ENCODE results near the gene SYVN1. TPM values are rescaled to one million over a fixed set of nuclear protein-coding genes. Genes with fewer than 3 reads are reported as not detected.
A peak's percentile ranks its signal among the peaks of the same experiment; 100 is the strongest.

SYVN1 gene
- total and polyA plus RNA-seq, 2 donors (not counting 1 experiment from before 2014, with no cell fraction given): 187 to 282 TPM

GRCh38 chr11:65152122-65152521, 17.8 kb upstream of the SYVN1 start:
- 87% methylated on average over 2 of the region's 2 CpGs for WGBS (ENCODE audit: insufficient coverage)
- ChIA-PET POLR2A (interaction anchor here (0.6 kb wide), 1 partner anchor 788 kb away, joined by 5 read pairs; no protein-coding TSS in a partner anchor), CTCF (interaction anchor here (1.1 to 1.3 kb wide), 2 partner anchors 12 to 40 kb away, joined by 3 read pairs; partner anchors contain the start of gene TM7SF2)
- Histone ChIP-seq H3K9ac (ENCODE audit: low read length) (no peak overlapping the region), H3K4me3 (ENCODE audit: control extremely low read depth in 1 of 5, extremely low read depth in 1 of 5, insufficient read depth in 1 of 5, low read depth in 2 of 5, low read length in 4 of 5) (no peak overlapping the region), H3K4me1 (ENCODE audit: control insufficient read depth in 2 of 2, insufficient read depth in 2 of 2, low read length in 2 of 2) (peaks cover 9 to 11% of the 10 kb centered on the region in 2 donors), H3K27me3 (replicated peaks in 1 of 4; ENCODE audit: control extremely low read depth in 1 of 4, control insufficient read depth in 3 of 4, insufficient read depth in 4 of 4, low read length in 3 of 4) (no peaks in the 10 kb centered on the region), H3K79me2 (ENCODE audit: control insufficient read depth, insufficient read depth, low read length) (no peaks in the 10 kb centered on the region), H2AFZ (ENCODE audit: insufficient read depth, low read depth, low read length, poor library complexity, severe bottlenecking) (peak overlapping the region; percentile 67), H3K27ac (ENCODE audit: low read length in 2 of 2) (no peak overlapping the region), H3K4me2 (replicated peaks; ENCODE audit: low read depth, low read length, poor library complexity, severe bottlenecking) (peak overlapping the region; percentile 40), H3K9me3 (ENCODE audit: control extremely low read depth in 1 of 3, control insufficient read depth in 2 of 3, insufficient read depth in 1 of 3, low read length in 2 of 3) (no peaks in the 10 kb centered on the region), H4K20me1 (ENCODE audit: control insufficient read depth, insufficient read depth, low read length, poor library complexity, severe bottlenecking) (no peaks in the 10 kb centered on the region), H3K36me3 (replicated peaks in 1 of 2; ENCODE audit: control extremely low read depth in 1 of 2, control insufficient read depth in 1 of 2, extremely low read depth in 1 of 2, insufficient read depth in 2 of 2, low read length in 1 of 2) (no peaks in the 10 kb centered on the region)
- H3K27ac Mint-ChIP-seq: peak overlapping the region; percentile 50
- no peaks in the 10 kb centered on the region for H3K9me3 Mint-ChIP-seq (ENCODE audit: insufficient read depth)
- TF ChIP-seq CTCF (IDR thresholded peaks at IDR 0.05) (no peak), EZH2 (IDR thresholded peaks at IDR 0.05; ENCODE audit: borderline replicate concordance, insufficient read depth, low read depth, low read length, poor library complexity, severe bottlenecking) (no peak)
- peaks cover 26% of the 10 kb centered on the region for H3K4me1 Mint-ChIP-seq
- ATAC-seq (ENCODE audit: low read depth) (no peak), DNase-seq (peak; percentile 22)
- intact Hi-C loops (cut with micrococcal nuclease): no loop called here
- H3K4me3 Mint-ChIP-seq: no peak overlapping the region
- H3K27me3 Mint-ChIP-seq: no peaks in the 10 kb centered on the region

- no peak overlapping the region for H3K9ac ChIP-seq (ENCODE audit: low read length)
- no peaks in the 10 kb centered on the region for H3K36me3 ChIP-seq (replicated peaks in 1 of 2; ENCODE audit: control extremely low read depth in 1 of 2, control insufficient read depth in 1 of 2, extremely low read depth in 1 of 2, insufficient read depth in 2 of 2, low read length in 1 of 2)
- peak overlapping the region; percentile 33 for H2AFZ ChIP-seq (ENCODE audit: insufficient read depth, low read depth, low read length, poor library complexity, severe bottlenecking)
- Mint-ChIP-seq H3K4me3 (peak overlapping the region; percentile 8), H3K9me3 (ENCODE audit: insufficient read depth) (no peaks in the 10 kb centered on the region), H3K27ac (peak overlapping the region; percentile 15), H3K4me1 (peaks cover 28% of the 10 kb centered on the region), H3K27me3 (no peaks in the 10 kb centered on the region)
- H3K4me2 ChIP-seq (replicated peaks; ENCODE audit: low read depth, low read length, poor library complexity, severe bottlenecking): no peak overlapping the region
- H3K4me3 ChIP-seq (ENCODE audit: control extremely low read depth in 1 of 5, extremely low read depth in 1 of 5, insufficient read depth in 1 of 5, low read depth in 2 of 5, low read length in 4 of 5): no peak overlapping the region
- no peak for DNase-seq
- peaks cover 14 to 17% of the 10 kb centered on the region in 2 donors for H3K4me1 ChIP-seq (ENCODE audit: control insufficient read depth in 2 of 2, insufficient read depth in 2 of 2, low read length in 2 of 2)
- TF ChIP-seq CTCF (IDR thresholded peaks at IDR 0.05): no peak
- TF ChIP-seq EZH2 (IDR thresholded peaks at IDR 0.05; ENCODE audit: borderline replicate concordance, insufficient read depth, low read depth, low read length, poor library complexity, severe bottlenecking): no peak
- no peaks in the 10 kb centered on the region for H3K27me3 ChIP-seq (replicated peaks in 1 of 4; ENCODE audit: control extremely low read depth in 1 of 4, control insufficient read depth in 3 of 4, insufficient read depth in 4 of 4, low read length in 3 of 4)
- CTCF ChIA-PET: interaction anchor here (1.1 to 1.3 kb wide), 2 partner anchors 11 to 40 kb away, joined by 3 read pairs; partner anchors contain the start of gene TM7SF2
- intact Hi-C loops (cut with micrococcal nuclease): no loop called here
- H3K27ac ChIP-seq (ENCODE audit: low read length in 2 of 2): no peak overlapping the region
- no peaks in the 10 kb centered on the region for H3K79me2 ChIP-seq (ENCODE audit: control insufficient read depth, insufficient read depth, low read length)
- 52% methylated on average over 3 of the region's 3 CpGs for WGBS (ENCODE audit: insufficient coverage)
- POLR2A ChIA-PET: interaction anchor here (0.6 kb wide), 1 partner anchor 789 kb away, joined by 5 read pairs; no protein-coding TSS in a partner anchor
- no peak for ATAC-seq (ENCODE audit: low read depth)
- no peaks in the 10 kb centered on the region for H4K20me1 ChIP-seq (ENCODE audit: control insufficient read depth, insufficient read depth, low read length, poor library complexity, severe bottlenecking)
- H3K9me3 ChIP-seq (ENCODE audit: control extremely low read depth in 1 of 3, control insufficient read depth in 2 of 3, insufficient read depth in 1 of 3, low read length in 2 of 3): no peaks in the 10 kb centered on the region
Observed at GRCh38 chr11:65151331-65151899, 17.1 kb upstream of the SYVN1 start.
